Measurements from ENCODE around the gene PIGP.
"Not testable (repeated sequence)": the region's sequence is repeated elsewhere in the genome, so short reads cannot be mapped to it uniquely, and the experiment has no call there.

PIGP gene

GRCh38 chr21:37036177-37036576 is 36.7 kb downstream of the PIGP start:
- no peak for DNase-seq (ENCODE audit: low read depth, low spot score)
- no peak overlapping the region for H3K4me3 ChIP-seq (ENCODE audit: low read depth, low read length)
- in situ Hi-C loops (cut with HindIII; ENCODE audit: low sequenced_read_pairs), result no loop called here
- TF ChIP-seq, protein P1, sequence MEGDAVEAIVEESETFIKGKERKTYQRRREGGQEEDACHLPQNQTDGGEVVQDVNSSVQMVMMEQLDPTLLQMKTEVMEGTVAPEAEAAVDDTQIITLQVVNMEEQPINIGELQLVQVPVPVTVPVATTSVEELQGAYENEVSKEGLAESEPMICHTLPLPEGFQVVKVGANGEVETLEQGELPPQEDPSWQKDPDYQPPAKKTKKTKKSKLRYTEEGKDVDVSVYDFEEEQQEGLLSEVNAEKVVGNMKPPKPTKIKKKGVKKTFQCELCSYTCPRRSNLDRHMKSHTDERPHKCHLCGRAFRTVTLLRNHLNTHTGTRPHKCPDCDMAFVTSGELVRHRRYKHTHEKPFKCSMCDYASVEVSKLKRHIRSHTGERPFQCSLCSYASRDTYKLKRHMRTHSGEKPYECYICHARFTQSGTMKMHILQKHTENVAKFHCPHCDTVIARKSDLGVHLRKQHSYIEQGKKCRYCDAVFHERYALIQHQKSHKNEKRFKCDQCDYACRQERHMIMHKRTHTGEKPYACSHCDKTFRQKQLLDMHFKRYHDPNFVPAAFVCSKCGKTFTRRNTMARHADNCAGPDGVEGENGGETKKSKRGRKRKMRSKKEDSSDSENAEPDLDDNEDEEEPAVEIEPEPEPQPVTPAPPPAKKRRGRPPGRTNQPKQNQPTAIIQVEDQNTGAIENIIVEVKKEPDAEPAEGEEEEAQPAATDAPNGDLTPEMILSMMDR (IDR thresholded peaks at IDR 0.05; ENCODE audit: low read depth, low read length), result no peak

DNA sequence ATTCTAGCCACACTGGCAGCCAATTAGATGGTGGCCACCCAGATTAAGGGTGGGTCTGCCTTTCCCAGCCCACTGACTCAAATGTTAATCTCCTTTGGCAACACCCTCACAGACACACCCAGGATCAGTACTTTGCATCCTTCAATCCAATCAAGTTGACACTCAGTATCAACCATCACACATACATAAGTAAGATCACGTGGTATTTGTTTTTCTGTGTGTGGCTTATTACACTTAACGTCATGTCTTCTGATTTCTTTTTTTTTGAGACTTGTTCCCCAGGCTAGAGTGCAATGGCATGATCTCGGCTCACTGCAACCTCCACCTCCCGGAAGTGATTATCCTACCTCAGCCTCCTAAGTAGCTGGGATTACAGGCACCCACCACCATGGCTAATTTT is 38.5 kb downstream of the PIGP start:
- H3K4me3 ChIP-seq (ENCODE audit: low read depth, low read length); in situ Hi-C loops (cut with HindIII; ENCODE audit: low sequenced_read_pairs); DNase-seq (ENCODE audit: low read depth, low spot score): not testable (repeated sequence)

DNA sequence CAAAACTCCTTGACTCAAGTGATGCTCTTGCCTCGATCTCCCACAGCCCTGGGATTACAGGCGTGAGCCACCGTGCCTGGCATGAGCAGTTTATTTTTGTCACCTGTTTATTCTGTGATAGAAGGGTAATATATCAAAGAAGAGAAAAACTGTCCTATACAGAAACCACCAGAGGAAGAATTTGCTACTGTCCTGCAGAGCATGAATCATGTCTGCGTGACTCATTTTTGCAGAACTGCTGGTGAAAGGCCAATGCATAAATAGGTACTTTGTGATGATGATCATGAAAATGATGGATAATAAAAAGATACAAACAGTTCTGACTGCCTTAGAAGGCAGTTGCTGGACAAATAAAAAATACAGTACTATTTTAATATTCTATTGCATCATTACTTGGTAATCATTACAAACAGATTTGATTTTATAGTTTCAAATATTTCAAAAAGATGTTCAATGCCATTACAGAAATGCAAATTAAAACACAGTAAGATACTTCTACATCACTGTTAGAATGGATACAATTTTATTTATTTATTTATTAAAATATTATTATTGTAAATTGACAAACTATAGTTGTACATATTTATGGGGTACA is 39.9 kb downstream of the PIGP start:
- DNase-seq (ENCODE audit: low read depth, low spot score), result peak; percentile 61
- TF ChIP-seq, protein P1 (IDR thresholded peaks at IDR 0.05; ENCODE audit: low read depth, low read length), result no peak
- no peak overlapping the region for H3K4me3 ChIP-seq (ENCODE audit: low read depth, low read length)
- in situ Hi-C loops (cut with HindIII; ENCODE audit: low sequenced_read_pairs), result no loop called here

DNA sequence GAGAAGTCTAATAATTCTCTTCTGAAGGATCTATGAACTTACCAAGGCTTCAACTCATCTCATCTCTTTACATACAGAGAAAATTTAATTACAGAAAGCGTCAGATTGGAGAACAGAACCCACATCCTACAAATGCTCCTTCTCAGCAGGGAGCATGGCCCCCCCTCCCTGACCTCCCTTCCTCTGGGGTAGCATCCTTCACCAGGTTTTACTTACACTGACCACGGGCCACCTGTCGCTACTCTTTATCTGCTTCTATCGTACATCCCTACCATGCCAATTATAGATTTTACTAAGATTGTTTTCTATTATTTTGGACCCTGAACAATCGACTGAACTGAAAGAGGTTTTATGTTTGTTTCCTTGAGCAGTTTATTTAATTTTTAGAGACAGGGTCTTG is 40.6 kb downstream of the PIGP start:
- in situ Hi-C loops (cut with HindIII; ENCODE audit: low sequenced_read_pairs), result no loop called here
- TF ChIP-seq, protein P1 (IDR thresholded peaks at IDR 0.05; ENCODE audit: low read depth, low read length), result no peak
- DNase-seq (ENCODE audit: low read depth, low spot score), result no peak
- H3K4me3 ChIP-seq (ENCODE audit: low read depth, low read length), result no peak overlapping the region

DNA sequence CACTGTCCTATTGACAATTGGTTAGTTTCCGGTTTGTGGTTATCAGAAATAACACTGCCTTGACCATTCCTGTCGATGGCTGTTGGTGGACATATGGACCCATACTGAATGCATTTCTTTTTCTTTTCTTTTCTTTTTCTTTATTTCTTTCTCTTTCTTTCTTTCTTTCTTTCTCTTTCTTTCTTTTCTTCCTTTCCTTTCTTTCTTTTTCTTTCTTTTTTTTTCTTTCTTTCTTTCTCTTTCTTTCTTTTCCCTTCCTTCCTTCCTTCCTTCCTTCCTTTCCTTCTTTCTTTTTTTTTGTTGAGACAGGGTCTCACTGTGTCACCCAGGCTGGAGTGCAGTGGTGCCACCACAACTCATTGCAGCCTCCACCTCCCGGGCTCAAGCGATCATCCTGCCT is 42.0 kb downstream of the PIGP start:
- TF ChIP-seq, protein P1 (IDR thresholded peaks at IDR 0.05; ENCODE audit: low read depth, low read length), result no peak
- no peak overlapping the region for H3K4me3 ChIP-seq (ENCODE audit: low read depth, low read length)
- no peak for DNase-seq (ENCODE audit: low read depth, low spot score)
- in situ Hi-C loops (cut with HindIII; ENCODE audit: low sequenced_read_pairs), result no loop called here

DNA sequence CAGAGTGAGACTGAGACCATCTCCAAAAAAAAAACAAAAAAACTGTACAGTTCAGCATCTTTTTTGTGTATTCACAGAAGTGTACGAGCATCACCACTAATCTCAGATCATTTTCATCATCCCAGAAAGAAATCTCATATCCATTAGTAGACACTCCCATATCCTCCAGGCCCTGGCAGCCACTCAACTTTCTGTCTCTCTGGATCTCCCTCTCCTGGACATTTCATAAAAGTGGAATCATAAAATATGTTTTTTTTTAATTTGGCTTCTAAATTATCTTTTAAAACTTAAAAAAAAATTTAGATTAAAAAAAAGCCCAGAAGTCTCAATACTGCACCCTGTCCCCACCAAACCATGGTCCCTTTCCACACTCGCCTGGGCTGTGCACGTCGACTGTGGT is 44.3 kb downstream of the PIGP start:
- no peak overlapping the region for H3K4me3 ChIP-seq (ENCODE audit: low read depth, low read length)
- in situ Hi-C loops (cut with HindIII; ENCODE audit: low sequenced_read_pairs), result no loop called here
- no peak for DNase-seq (ENCODE audit: low read depth, low spot score)
- TF ChIP-seq, protein P1 (IDR thresholded peaks at IDR 0.05; ENCODE audit: low read depth, low read length), result no peak

DNA sequence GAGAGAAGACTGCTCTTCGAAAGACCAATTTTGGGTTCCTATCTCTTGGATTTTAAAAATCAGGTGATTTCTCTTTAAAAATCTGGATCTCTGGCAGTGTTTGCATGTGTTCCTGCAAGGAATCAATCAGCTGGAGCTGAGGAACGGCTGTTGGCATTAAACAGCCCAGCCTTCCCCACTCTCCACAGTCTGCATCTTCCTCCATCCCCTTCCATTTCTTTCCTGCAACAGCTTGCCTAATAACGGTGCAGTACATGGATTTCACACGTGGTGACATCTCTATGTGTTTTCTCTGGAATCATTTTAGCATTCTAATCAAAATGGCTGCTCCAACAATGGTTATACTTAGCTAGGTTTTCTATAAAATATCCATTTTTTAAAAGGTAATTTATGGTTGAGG is 46.4 kb downstream of the PIGP start:
- in situ Hi-C loops (cut with HindIII; ENCODE audit: low sequenced_read_pairs), result no loop called here
- DNase-seq (ENCODE audit: low read depth, low spot score), result no peak
- TF ChIP-seq, protein P1 (IDR thresholded peaks at IDR 0.05; ENCODE audit: low read depth, low read length), result no peak
- no peak overlapping the region for H3K4me3 ChIP-seq (ENCODE audit: low read depth, low read length)

All from astrocyte of the spinal cord (primary cell).